K562 (cell line): ENCODE data around the gene PDIA2. TPM values are rescaled to one million over a fixed set of nuclear protein-coding genes. Genes with fewer than 3 reads are reported as not detected.

Experiments used
- ATAC-seq: fragments of 200-7000 bp; cut with Tn5 transposase; 3 replicates; pipeline ENCODE4 v1.9.1; 2020; ENCODE audit warnings: moderate library complexity
- BruUV-seq: library from RNA; stranded (reverse); fragments of 400-500 nt; replicated peaks from 2 replicates; lab custom pipeline; 2021; lab: Mats Ljungman, UMichigan
- CTCF ChIA-PET: fragments of 300-600 bp; formaldehyde crosslinking; extraction: SDS; loops from one replicate; lab custom pipeline; 2021; ENCODE audit warnings: low intra/inter-chr PET ratio; lab: Yijun Ruan, JAX
- POLR2A ChIA-PET: fragments of 300-600, 350-650 bp; sonication (Branson Sonifier 250); formaldehyde crosslinking; extraction: SDS; loops from one replicate; lab custom pipeline; 2021; ENCODE audit warnings: antibody characterized with exemption, inconsistent platforms; lab: Yijun Ruan, JAX
- DNase-seq, 4 experiments: peaks; one replicate each; pipeline versions ENCODE4 v3.0.0 to v3.0.0-alpha.2; 2011 to 2018; ENCODE audit warnings: low spot score in 3 of 4, mixed read lengths in 3 of 4; ENCODE audit errors: extremely low read depth in 1 of 4
- FAIRE-seq: peaks from 2 replicates; lab custom pipeline; 2011; peaks lifted over from hg19 to GRCh38; lab: Jason Lieb, UNC
- H2AFZ ChIP-seq: 2 replicates; pipeline ENCODE4 v1.6.0; 2011; ENCODE audit warnings: low read depth, low read length, control low read depth, inconsistent platforms
- H3K27ac ChIP-seq: fragments of 200-600 bp; 3 replicates; pipeline ENCODE4 v1.8.0; 2011; ENCODE audit warnings: low read depth, mild to moderate bottlenecking, control low read depth, inconsistent platforms, low read length, moderate library complexity, mixed read lengths; ENCODE audit errors: extremely low read depth
- H3K27me3 ChIP-seq, 2 experiments: fragments of 300-600 bp in 1 of 2; 2 replicates in 1 of 2; 3 replicates in 1 of 2; pipeline versions ENCODE4 v1.6.0 to v1.8.0; 2011; ENCODE audit warnings: inconsistent platforms in 2 of 2, low read length in 2 of 2, mild to moderate bottlenecking in 1 of 2, mixed read lengths in 1 of 2, moderate library complexity in 1 of 2; ENCODE audit not compliant: control insufficient read depth in 2 of 2, insufficient read depth in 2 of 2
- H3K36me3 ChIP-seq: fragments of 300-600 bp; 3 replicates; pipeline ENCODE4 v1.8.0; 2011; ENCODE audit warnings: mild to moderate bottlenecking, low read length, inconsistent platforms; ENCODE audit not compliant: control insufficient read depth, insufficient read depth
- H3K4me1 ChIP-seq, 2 experiments: fragments of 200-600 bp in 1 of 2; replicated peaks in 1 of 2; 2 replicates in 1 of 2; 3 replicates in 1 of 2; pipeline versions ENCODE4 v1.5.1 to v1.8.0; 2011; ENCODE audit warnings: inconsistent platforms in 2 of 2, low read length in 2 of 2, mild to moderate bottlenecking in 1 of 2, mixed read lengths in 1 of 2, moderate library complexity in 1 of 2; ENCODE audit not compliant: control insufficient read depth in 2 of 2, insufficient read depth in 2 of 2
- H3K4me2 ChIP-seq: 2 replicates; pipeline ENCODE4 v1.6.1; 2011; ENCODE audit warnings: low read length, control low read depth, inconsistent platforms, mixed read lengths; ENCODE audit not compliant: insufficient read depth
- H3K4me3 ChIP-seq: fragments of 200-600 bp; sonication (generic), shearing (Covaris generic); 2 replicates; pipeline ENCODE4 v1.5.1; 2016; ENCODE audit warnings: control low read depth, inconsistent platforms
- H3K79me2 ChIP-seq: fragments of 200-600 bp; 3 replicates; pipeline ENCODE4 v1.8.0; 2011; ENCODE audit warnings: low read length, inconsistent platforms; ENCODE audit not compliant: control insufficient read depth, insufficient read depth
- H3K9ac ChIP-seq, 2 experiments: 2 replicates each; pipeline versions ENCODE4 v1.6.0 to v1.6.1; 2011; ENCODE audit warnings: low read depth in 2 of 2, low read length in 2 of 2, control low read depth in 1 of 2, inconsistent platforms in 1 of 2, mild to moderate bottlenecking in 1 of 2, mixed read lengths in 1 of 2; ENCODE audit not compliant: insufficient read depth in 1 of 2
- H3K9me1 ChIP-seq: one replicate; pipeline ENCODE4 v1.6.0; 2011; ENCODE audit warnings: inconsistent platforms, mild to moderate bottlenecking, low read length, moderate library complexity; ENCODE audit not compliant: control insufficient read depth, insufficient read depth
- H3K9me3 ChIP-seq: replicated peaks from 2 replicates; pipeline ENCODE4 v1.5.1; 2011; ENCODE audit warnings: low read depth, low read length, inconsistent platforms; ENCODE audit not compliant: control insufficient read depth, insufficient read depth
- H4K20me1 ChIP-seq: replicated peaks from 2 replicates; pipeline ENCODE4 v1.6.1; 2011; ENCODE audit warnings: low read length, inconsistent platforms, mixed read lengths; ENCODE audit not compliant: control insufficient read depth, insufficient read depth
- NEUROD1 ChIP-seq: fragments of 150-350 bp; IDR thresholded peaks from 2 replicates; pipeline ENCODE4 v1.6.1; 2014; ENCODE audit warnings: borderline replicate concordance, low read length, low read depth; ENCODE audit not compliant: partially characterized antibody
- NUFIP1 ChIP-seq: fragments of 450-650 bp; IDR thresholded peaks from 2 replicates; pipeline ENCODE4 v1.6.1; 2018; ENCODE audit not compliant: partially characterized antibody
- POLR3A ChIP-seq: IDR thresholded peaks from 2 replicates; pipeline ENCODE4 v1.6.1; 2011; ENCODE audit warnings: borderline replicate concordance, mild to moderate bottlenecking, moderate library complexity; ENCODE audit not compliant: insufficient read length, insufficient read depth; ENCODE audit errors: extremely low read depth
- SAFB2 ChIP-seq: fragments of 200-400 bp; formaldehyde crosslinking; IDR thresholded peaks from 2 replicates; pipeline ENCODE4 v1.6.1; 2018; ENCODE audit warnings: borderline replicate concordance, low read length, low read depth, moderate library complexity; ENCODE audit not compliant: severe bottlenecking
- SUPT5H ChIP-seq: fragments of 450-650 bp; IDR thresholded peaks from 2 replicates; pipeline ENCODE4 v1.6.1; 2016
- ZBTB11 ChIP-seq, 3 experiments: fragments of 200-800 bp in 1 of 3; fragments of 250-450 bp in 1 of 3; fragments of 450-650 bp in 1 of 3; sonication (Bioruptor Pico) in 1 of 3; sonication (Bioruptor generic) in 1 of 3; formaldehyde crosslinking in 1 of 3; IDR thresholded peaks; 2 replicates each; pipeline versions ENCODE4 v1.6.1 to v1.8.0; 2016 to 2022; ENCODE audit warnings: mild to moderate bottlenecking in 2 of 3, missing genetic modification characterization in 2 of 3, missing compliant biosample characterization in 1 of 3, moderate library complexity in 1 of 3
- WGBS: fragments of 100-300 bp; shearing (Covaris generic); methylation state at CpG from one replicate; pipeline ENCODE4 v1.1.6; 2016; ENCODE audit warnings: low coverage, mixed read lengths; ENCODE audit not compliant: insufficient coverage; ENCODE audit errors: missing lambda C conversion rate; 5-methylcytosine and 5-hydroxymethylcytosine counted together
- in situ Hi-C: fragments of 300-500 bp; cut with MboI; formaldehyde crosslinking; loops from 4 replicates; pipeline ENCODE4 v1.15.0; 2018; ENCODE audit warnings: inconsistent platforms, mixed read lengths
- intact Hi-C: fragments of 100-400 bp; cut with micrococcal nuclease; formaldehyde crosslinking; loops from 2 replicates; pipeline ENCODE4 v1.14.2; 2022
- polyA plus RNA-seq, 8 experiments: library from polyadenylated mRNA; depleted of rRNA in 4 of 8; stranded (reverse) in 5 of 8; unstranded in 3 of 8; fragments of >200 nt; fragmentation: Nextera tagmentation in 2 of 8; fragmentation: Illumina TruSeq in 1 of 8; extraction: Ambion mirVana in 2 of 8; extraction: Trizol in 1 of 8; gene quantifications; 2 replicates each; pipeline versions ENCODE4 v1.2.1 to v1.2.3, GENCODE V29; 2011 to 2014; ENCODE audit warnings: inconsistent platforms in 1 of 8, missing spikeins in 1 of 8
- total RNA-seq, 7 experiments: library from RNA; depleted of rRNA in 6 of 7; stranded (reverse); fragments of >200 nt in 6 of 7; fragmentation: Illumina TruSeq in 2 of 7; extraction: Trizol in 2 of 7; gene quantifications; 2 replicates each; pipeline versions ENCODE4 v1.2.1 to v1.2.3, GENCODE V29; 2011 to 2021; ENCODE audit warnings: low replicate concordance in 1 of 7

PDIA2 gene
- total and polyA plus RNA-seq, 9 of the 15 experiments (the other 6 are each of a cell fraction or from before 2014, with no cell fraction given): 0.13 to 0.92 (median 0.23) TPM; not detected in 4

GRCh38 chr16:289395-289997 lies 6.5 kb downstream of the PDIA2 start:
- H4K20me1 ChIP-seq: no peaks in the 10 kb centered on the region
- CTCF ChIA-PET: no interaction called here
- intact Hi-C loops: no loop called here
- ATAC-seq (no peak), DNase-seq (no peak), FAIRE-seq (no peak)
- no peak overlapping the region for H3K4me2 ChIP-seq
- peaks cover 0 to 33% of the 10 kb centered on the region in 2 experiments; a peak in 2 of 5 replicates for H3K4me1 ChIP-seq
- H2AFZ ChIP-seq: no peak overlapping the region
- 92% methylated on average over 22 of the region's 22 CpGs for WGBS
- H3K27me3 ChIP-seq: no peaks in the 10 kb centered on the region
- in situ Hi-C loops: no loop called here
- no peaks in the 10 kb centered on the region for H3K9me1 ChIP-seq
- no peak overlapping the region; a peak in 1 of 4 replicates for H3K9ac ChIP-seq
- no peak overlapping the region for H3K4me3 ChIP-seq
- BruUV-seq: no TSS peak
- no peaks in the 10 kb centered on the region for H3K9me3 ChIP-seq
- H3K27ac ChIP-seq: no peak overlapping the region
- H3K36me3 ChIP-seq: peaks cover 77% of the 10 kb centered on the region; the same call in 1 of the 3 replicates
- H3K79me2 ChIP-seq: no peaks in the 10 kb centered on the region
- TF ChIP-seq ZBTB11 (CRISPR knock-in tag; IDR thresholded peaks at IDR 0.05) (no peak), NEUROD1 (no peak), SAFB2 (no peak), POLR3A (no peak), SUPT5H (no peak), NUFIP1 (no peak)
- POLR2A ChIA-PET: interaction anchor here (0.8 kb wide), 1 partner anchor 18 kb away, joined by 3 read pairs; no protein-coding TSS in a partner anchor
